H1 (cell line): ENCODE measurements around the gene ZNF425. TPM values are rescaled to one million over a fixed set of nuclear protein-coding genes. Genes with fewer than 3 reads are reported as not detected.

Experiments
- ASH2L ChIP-seq: fragments of 200-600, 300-600 bp; sonication (generic); IDR thresholded peaks from one replicate; pipeline ENCODE4 v1.7.1; 2017; ENCODE audit warnings: low read length
- RFX5 ChIP-seq: IDR thresholded peaks from 2 replicates; pipeline ENCODE4 v1.6.1; 2011; ENCODE audit warnings: low read depth, low read length, improper control_type of control experiment, borderline replicate concordance
- RXRA ChIP-seq: IDR thresholded peaks from 2 replicates; pipeline ENCODE4 v1.6.1; 2011; ENCODE audit warnings: low read depth, mild to moderate bottlenecking, low read length, moderate library complexity; ENCODE audit not compliant: insufficient read depth
- SIN3A ChIP-seq, 2 experiments: IDR thresholded peaks in 1 of 2; conservative IDR thresholded peaks in 1 of 2; 2 replicates each; pipeline ENCODE4 v1.6.1; 2011 to 2012; ENCODE audit warnings: low read length in 2 of 2, improper control_type of control experiment in 1 of 2, low read depth in 1 of 2, mild to moderate bottlenecking in 1 of 2
- polyA plus RNA-seq, 7 experiments: library from polyadenylated mRNA; depleted of rRNA in 3 of 7; stranded (reverse) in 5 of 7; unstranded in 2 of 7; fragments of >200 nt in 5 of 7; fragments of 200-250 nt in 2 of 7; gene quantifications; 1 replicate in 5 of 7; 2 replicates in 1 of 7; 4 replicates in 1 of 7; pipeline versions ENCODE4 v1.2.1 to v1.2.3, GENCODE V29; 2011 to 2013; ENCODE audit warnings: missing spikeins in 2 of 7, mixed read lengths in 2 of 7
- total RNA-seq: library from RNA; stranded (reverse); fragmentation: NEBNext Ultra II Directional; extraction: Animal tissue kit (Norgen Biotek cat#: 25700); gene quantifications from 2 replicates; pipeline ENCODE4 v1.2.1, GENCODE V29; 2021

Gene ZNF425
- total and polyA plus RNA-seq, 2 of the 8 experiments (the other 6 are each of a cell fraction or from before 2014, with no cell fraction given): 3.4 to 6.1 TPM

GRCh38 chr7:149071182-149071635 lies 54.9 kb downstream of the ZNF425 start (continued):
- TF ChIP-seq RFX5 (no peak), RXRA (no peak), SIN3A (conservative IDR thresholded peaks at IDR 0.05 in 1 of 2, IDR thresholded peaks at IDR 0.05 in 1 of 2; ENCODE audit: low read depth in 1 of 2, low read length in 2 of 2) (no peak), ASH2L (no peak)
